ENCODE measurements around the gene PLK2. TPM values are rescaled to one million over a fixed set of nuclear protein-coding genes. Genes with fewer than 3 reads are reported as not detected.

PLK2 gene
- total and polyA plus RNA-seq, 8 donors: 45.5 to 329 (median 254) TPM

DNA sequence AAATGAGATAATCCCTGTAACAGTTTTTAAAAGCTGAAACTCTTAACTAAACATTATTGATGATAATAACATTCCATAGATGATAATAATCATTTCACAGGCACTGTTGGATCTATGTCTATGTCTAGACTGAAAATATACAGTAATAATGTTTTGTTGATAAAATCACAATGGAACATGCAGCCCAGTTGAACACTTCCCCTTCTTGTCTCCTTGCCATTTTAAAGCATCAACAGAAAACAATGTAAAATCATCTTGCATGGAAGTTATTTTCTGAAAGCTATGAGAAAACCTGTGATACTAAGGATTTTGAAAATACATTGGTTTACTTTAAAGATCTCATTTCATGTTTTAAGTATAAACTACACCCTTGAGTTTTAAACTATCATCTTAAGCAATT, 33.3 kb upstream of the PLK2 start:
- peaks cover 0 to 13% of the 10 kb centered on the region in 2 donors for H3K4me1 ChIP-seq
- intact Hi-C loops (cut with DNase I): no loop called here
- DNase-seq (no peak), ATAC-seq (no peak)
- H3K36me3 ChIP-seq: no peaks in the 10 kb centered on the region
- H3K27me3 ChIP-seq: no peaks in the 10 kb centered on the region
- TF ChIP-seq, protein P1, sequence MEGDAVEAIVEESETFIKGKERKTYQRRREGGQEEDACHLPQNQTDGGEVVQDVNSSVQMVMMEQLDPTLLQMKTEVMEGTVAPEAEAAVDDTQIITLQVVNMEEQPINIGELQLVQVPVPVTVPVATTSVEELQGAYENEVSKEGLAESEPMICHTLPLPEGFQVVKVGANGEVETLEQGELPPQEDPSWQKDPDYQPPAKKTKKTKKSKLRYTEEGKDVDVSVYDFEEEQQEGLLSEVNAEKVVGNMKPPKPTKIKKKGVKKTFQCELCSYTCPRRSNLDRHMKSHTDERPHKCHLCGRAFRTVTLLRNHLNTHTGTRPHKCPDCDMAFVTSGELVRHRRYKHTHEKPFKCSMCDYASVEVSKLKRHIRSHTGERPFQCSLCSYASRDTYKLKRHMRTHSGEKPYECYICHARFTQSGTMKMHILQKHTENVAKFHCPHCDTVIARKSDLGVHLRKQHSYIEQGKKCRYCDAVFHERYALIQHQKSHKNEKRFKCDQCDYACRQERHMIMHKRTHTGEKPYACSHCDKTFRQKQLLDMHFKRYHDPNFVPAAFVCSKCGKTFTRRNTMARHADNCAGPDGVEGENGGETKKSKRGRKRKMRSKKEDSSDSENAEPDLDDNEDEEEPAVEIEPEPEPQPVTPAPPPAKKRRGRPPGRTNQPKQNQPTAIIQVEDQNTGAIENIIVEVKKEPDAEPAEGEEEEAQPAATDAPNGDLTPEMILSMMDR (IDR thresholded peaks at IDR 0.05): no peak
- no peaks in the 10 kb centered on the region for H3K9me3 ChIP-seq
- H3K4me3 ChIP-seq: peak overlapping the region in 1 of 2 donors; percentile 27
- peak overlapping the region in 1 of 2 donors; percentile 87 for H3K27ac ChIP-seq

DNA sequence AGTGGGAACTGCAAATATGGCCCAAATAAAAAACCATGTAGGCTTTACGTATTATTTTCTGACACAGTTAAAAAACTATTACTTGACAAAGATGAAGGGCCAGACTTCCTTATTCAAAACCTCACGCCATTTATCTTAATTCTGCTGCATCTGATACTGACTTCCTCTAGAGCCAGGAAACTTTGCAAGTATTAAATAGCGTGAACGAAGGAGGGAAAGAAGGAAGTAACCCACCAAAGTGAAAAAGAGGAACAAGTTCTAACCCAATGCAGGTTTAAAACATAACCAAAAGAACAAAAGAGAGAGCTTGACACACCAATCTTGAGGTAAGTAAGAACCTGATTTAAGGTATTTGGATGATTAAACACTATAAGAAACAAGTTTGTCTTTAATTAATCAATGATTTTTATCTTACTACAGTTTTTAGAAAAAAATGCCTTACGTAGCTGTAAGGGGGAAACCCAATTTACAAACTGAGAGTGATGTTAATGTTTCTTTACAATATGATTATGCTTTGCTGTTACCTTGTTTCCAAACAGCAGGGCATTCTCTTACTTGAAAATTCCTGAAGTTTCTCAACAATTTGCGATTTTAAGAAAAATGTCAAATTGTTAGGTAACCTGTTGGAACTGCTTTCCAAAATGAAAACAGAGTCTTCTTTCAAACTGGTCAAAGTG, 31.5 kb upstream of the PLK2 start, which contains the start of gene GAPT:
TSS of gene GAPT (plus strand) at position 220 of the 677 bp plus-strand sequence. CDS start 3,102 bp downstream, outside the sequence.
- ATAC-seq (peak; percentile 49), DNase-seq (no peak)
- intact Hi-C loops (cut with DNase I): no loop called here
- Histone ChIP-seq H3K4me1 (peaks cover 0 to 12% of the 10 kb centered on the region in 2 donors), H3K4me3 (peak within 1 kb of the TSS in 1 of 2 donors; percentile 27), H3K36me3 (no peaks in the 10 kb centered on the region), H3K27me3 (no peaks in the 10 kb centered on the region), H3K27ac (peak within 1 kb of the TSS in 1 of 2 donors; percentile 87), H3K9me3 (no peaks in the 10 kb centered on the region)
- TF ChIP-seq, protein P1 (IDR thresholded peaks at IDR 0.05): no peak

- DNase-seq: no peak
- H3K36me3 ChIP-seq: no peaks in the 10 kb centered on the region
- peak overlapping the region in 1 of 2 donors; percentile 87 for H3K27ac ChIP-seq
- no peaks in the 10 kb centered on the region for H3K27me3 ChIP-seq
- H3K4me1 ChIP-seq: peaks cover 0 to 20% of the 10 kb centered on the region in 2 donors
- H3K4me3 ChIP-seq: no peak overlapping the region
- no peaks in the 10 kb centered on the region for H3K9me3 ChIP-seq
- TF ChIP-seq, protein P1 (IDR thresholded peaks at IDR 0.05): no peak
- intact Hi-C loops (cut with DNase I): no loop called here
- no peak for ATAC-seq
Observed at GRCh38 chr5:58490402-58491050, 30.6 kb upstream of the PLK2 start.

- no peak for ATAC-seq
- intact Hi-C loops (cut with DNase I): no loop called here
Observed at GRCh38 chr5:58486290-58486689, 26.4 kb upstream of the PLK2 start.

DNA sequence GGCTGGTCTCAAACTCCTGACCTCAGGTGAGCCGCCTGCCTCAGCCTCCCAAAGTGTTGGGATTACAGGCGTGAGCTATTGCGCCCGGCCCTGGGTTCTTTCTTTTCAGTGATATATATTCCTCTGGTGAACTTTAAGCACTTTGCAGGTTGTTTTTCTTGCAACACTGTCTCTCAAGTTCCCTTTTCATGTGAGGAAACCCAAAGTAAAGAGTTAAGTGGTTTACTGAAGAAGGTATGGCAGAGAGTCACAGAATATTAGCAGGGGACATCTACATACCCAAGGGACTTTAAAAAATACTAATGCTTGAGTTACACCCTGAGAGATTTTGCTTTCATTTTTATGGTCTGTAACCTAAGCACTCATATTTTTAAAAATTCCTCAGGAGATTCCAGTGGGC, 24.6 kb upstream of the PLK2 start:
- ATAC-seq: no peak
- Histone ChIP-seq H3K4me3 (no peak overlapping the region), H3K27ac (peak overlapping the region in 1 of 2 donors; percentile 73), H3K4me1 (peaks cover 0 to 17% of the 10 kb centered on the region in 2 donors), H3K9me3 (no peaks in the 10 kb centered on the region), H3K27me3 (no peaks in the 10 kb centered on the region), H3K36me3 (no peaks in the 10 kb centered on the region)
- TF ChIP-seq, protein P1 (IDR thresholded peaks at IDR 0.05): no peak
- intact Hi-C loops (cut with DNase I): no loop called here
- DNase-seq: no peak

More at GRCh38 chr5:58486290-58486689, 26.4 kb upstream of the PLK2 start:
- Histone ChIP-seq H3K27ac (peak overlapping the region in 1 of 2 donors; percentile 66), H3K4me3 (no peak overlapping the region), H3K4me1 (peaks cover 0 to 25% of the 10 kb centered on the region in 2 donors), H3K9me3 (no peaks in the 10 kb centered on the region), H3K36me3 (no peaks in the 10 kb centered on the region), H3K27me3 (no peaks in the 10 kb centered on the region)
- TF ChIP-seq, protein P1 (IDR thresholded peaks at IDR 0.05): no peak
- no peak for DNase-seq

All from left lung (tissue), 10 donors.